GM18505 (cell line): ENCODE data around the gene POLR2L.

ENCODE experiments used
- ATAC-seq: cut with Tn5 transposase; IDR thresholded peaks from one replicate; pipeline ENCODE4 v1.9.1; 2021; ENCODE audit not compliant: unreplicated experiment
- POLR2A ChIP-seq: IDR thresholded peaks from 4 replicates; pipeline ENCODE4 v1.6.1; 2011; ENCODE audit warnings: borderline replicate concordance; ENCODE audit not compliant: insufficient read depth, insufficient read length; ENCODE audit errors: extremely low read depth

The POLR2L gene

GRCh38 chr11:855330-855674 is 13.0 kb upstream of the POLR2L start:
- no peak for ATAC-seq
- no peak for TF ChIP-seq POLR2A

GRCh38 chr11:854601-855329 is 12.4 kb upstream of the POLR2L start:
- no peak for ATAC-seq
- TF ChIP-seq POLR2A = no peak

GRCh38 chr11:853682-854448 is 11.5 kb upstream of the POLR2L start:
- ATAC-seq = no peak
- TF ChIP-seq POLR2A = no peak

GRCh38 chr11:852762-853161 is 10.4 kb upstream of the POLR2L start:
- TF ChIP-seq POLR2A = no peak
- no peak for ATAC-seq

GRCh38 chr11:850775-851763 is 8.7 kb upstream of the POLR2L start:
- ATAC-seq = no peak
- TF ChIP-seq POLR2A = no peak

GRCh38 chr11:849951-850774 is 7.8 kb upstream of the POLR2L start:
- ATAC-seq = no peak
- no peak for TF ChIP-seq POLR2A

GRCh38 chr11:849104-849824 is 6.9 kb upstream of the POLR2L start:
- ATAC-seq = no peak
- no peak for TF ChIP-seq POLR2A

- ATAC-seq = no peak
- no peak for TF ChIP-seq POLR2A
These were observed 6.1 kb upstream of the POLR2L start for GRCh38 chr11:848380-848931.

GRCh38 chr11:847876-848275 is 5.5 kb upstream of the POLR2L start:
- no peak for ATAC-seq

GRCh38 chr11:846496-847098 is 4.3 kb upstream of the POLR2L start:
- no peak for ATAC-seq
- no peak for TF ChIP-seq POLR2A

More at GRCh38 chr11:847876-848275, 5.5 kb upstream of the POLR2L start:
- TF ChIP-seq POLR2A = no peak

- ATAC-seq = no peak
- TF ChIP-seq POLR2A = no peak
These were observed 3.7 kb upstream of the POLR2L start for GRCh38 chr11:845872-846495.
